Sciatic nerve (tissue), 2 donors: Measurements from ENCODE around the gene NOP53. TPM values are rescaled to one million over a fixed set of nuclear protein-coding genes. Genes with fewer than 3 reads are reported as not detected.
"Not testable (repeated sequence)": the region's sequence is repeated elsewhere in the genome, so short reads cannot be mapped to it uniquely, and the experiment has no call there.

Source experiments
- ATAC-seq: fragments of 200-7000 bp; cut with Tn5 transposase; one replicate; pipeline ENCODE4 v1.9.1; 2020; ENCODE audit warnings: mild to moderate bottlenecking, moderate library complexity
- DNase-seq: peaks from one replicate; pipeline ENCODE4 v3.0.0-alpha.2; 2020; ENCODE audit warnings: low spot score
- intact Hi-C: fragments of 100-400 bp; cut with DNase I; formaldehyde crosslinking; loops from one replicate; pipeline ENCODE4 v1.14.2; 2022
- total RNA-seq: library from RNA; stranded (reverse); fragmentation: NEBNext Ultra II Directional; extraction: Animal tissue kit (Norgen Biotek cat#: 25700); gene quantifications from one replicate; pipeline ENCODE4 v1.2.1, GENCODE V29; 2021
- donor health status: DM: no; HTN: no; CAD: no.
- donor health status: DM: no; HTN: no; CAD: no.

The NOP53 gene
- total RNA-seq, 1 donor from 2014 or later = 297 TPM

- intact Hi-C loops = no loop called here
- peak; percentile 71 for ATAC-seq
- peak; percentile 83 for DNase-seq
These were observed 20.4 kb downstream of the NOP53 start for GRCh38 chr19:47765523-47766358.

GRCh38 chr19:47766359-47766620, 20.9 kb downstream of the NOP53 start:
- intact Hi-C loops = no loop called here
- no peak for DNase-seq
- ATAC-seq = no peak

GRCh38 chr19:47766670-47767069, 21.3 kb downstream of the NOP53 start:
- no peak for ATAC-seq
- no peak for DNase-seq
- intact Hi-C loops = no loop called here

- intact Hi-C loops = no loop called here
- DNase-seq (no peak), ATAC-seq (no peak)
These were observed 22.0 kb downstream of the NOP53 start for GRCh38 chr19:47767349-47767748.

- ATAC-seq (no peak), DNase-seq (no peak)
- intact Hi-C loops = no loop called here
These were observed 23.3 kb downstream of the NOP53 start for GRCh38 chr19:47768604-47769003.

GRCh38 chr19:47769534-47769933, 24.2 kb downstream of the NOP53 start:
- DNase-seq (no peak), ATAC-seq (no peak)
- intact Hi-C loops = no loop called here

GRCh38 chr19:47771291-47771690, 25.9 kb downstream of the NOP53 start:
- ATAC-seq, DNase-seq, intact Hi-C loops: not testable (repeated sequence)

- ATAC-seq (no peak), DNase-seq (no peak)
- intact Hi-C loops = no loop called here
These were observed 31.2 kb downstream of the NOP53 start for GRCh38 chr19:47776568-47776967.

GRCh38 chr19:47777245-47778048, 32.1 kb downstream of the NOP53 start:
- ATAC-seq, intact Hi-C loops, DNase-seq: not testable (repeated sequence)

GRCh38 chr19:47778049-47778953, 33.0 kb downstream of the NOP53 start, which contains the start of gene SELENOW:
Gene SELENOW, plus strand, starts transcription at chr19:47778703. Its CDS starts 83 bp downstream, at chr19:47778786.
- intact Hi-C loops = no loop called here
- ATAC-seq (peak; percentile 92), DNase-seq (peak; percentile 89)

GRCh38 chr19:47778954-47779351, 33.6 kb downstream of the NOP53 start:
- intact Hi-C loops = no loop called here
- ATAC-seq (peak; percentile 51), DNase-seq (no peak)

GRCh38 chr19:47779524-47780214, 34.3 kb downstream of the NOP53 start:
- ATAC-seq = peak; percentile 33
- intact Hi-C loops = loop anchor here (10.0 kb wide), 1 partner anchor 65 kb away; the partner anchor contains the start of gene EHD2
- DNase-seq = peak; percentile 75

GRCh38 chr19:47780215-47780551, 34.8 kb downstream of the NOP53 start:
- ATAC-seq (no peak), DNase-seq (no peak)
- intact Hi-C loops = loop anchor here (10.0 kb wide), 1 partner anchor 65 kb away; the partner anchor contains the start of gene EHD2

GRCh38 chr19:47781590-47782262, 36.4 kb downstream of the NOP53 start:
- intact Hi-C loops = loop anchor here (10.0 kb wide), 1 partner anchor 67 kb away; the partner anchor contains the start of gene EHD2
- DNase-seq (peak; percentile 79), ATAC-seq (peak; percentile 35)

- ATAC-seq (no peak), DNase-seq (no peak)
- intact Hi-C loops = loop anchor here (10.0 kb wide), 1 partner anchor 72 kb away; the partner anchor contains the start of gene EHD2
These were observed 41.2 kb downstream of the NOP53 start for GRCh38 chr19:47786566-47786965.

GRCh38 chr19:47787307-47787706, 42.0 kb downstream of the NOP53 start:
- intact Hi-C loops = loop anchor here (10.0 kb wide), 1 partner anchor 73 kb away; the partner anchor contains the start of gene EHD2
- DNase-seq, ATAC-seq: not testable (repeated sequence)

- ATAC-seq, DNase-seq: not testable (repeated sequence)
- intact Hi-C loops = loop anchor here (10.0 kb wide), 1 partner anchor 75 kb away; the partner anchor contains the start of gene EHD2
These were observed 44.5 kb downstream of the NOP53 start for GRCh38 chr19:47789811-47790210.

- peak; percentile 81 for ATAC-seq
- DNase-seq = peak; percentile 93
- intact Hi-C loops = no loop called here
These were observed 45.1 kb downstream of the NOP53 start for GRCh38 chr19:47790398-47790814.
